HepG2 (cell line): ENCODE measurements around the gene HSF4. TPM values are rescaled to one million over a fixed set of nuclear protein-coding genes. Genes with fewer than 3 reads are reported as not detected.

ENCODE experiments used
- CEBPB ChIP-seq: IDR thresholded peaks from 2 replicates; pipeline ENCODE4 v1.6.1; 2011; ENCODE audit warnings: low read depth, low read length, improper control_type of control experiment, borderline replicate concordance
- HES4 ChIP-seq: sonication (generic); formaldehyde crosslinking; IDR thresholded peaks from 2 replicates; pipeline ENCODE4 v1.9.0; 2021; ENCODE audit warnings: mild to moderate bottlenecking, missing genetic modification reagents, borderline replicate concordance
- HNRNPH1 ChIP-seq: fragments of 200-400 bp; formaldehyde crosslinking; optimal IDR thresholded peaks from 2 replicates; pipeline ENCODE3; 2017; ENCODE audit warnings: mild to moderate bottlenecking, low read depth, low read length
- MEIS1 ChIP-seq: sonication (generic); formaldehyde crosslinking; IDR thresholded peaks from 2 replicates; pipeline ENCODE4 v1.9.0; 2021; ENCODE audit warnings: mild to moderate bottlenecking, missing genetic modification reagents, moderate library complexity, borderline replicate concordance
- NAIF1 ChIP-seq: sonication (generic); formaldehyde crosslinking; IDR thresholded peaks from 2 replicates; pipeline ENCODE4 v1.5.0; 2020; ENCODE audit warnings: mild to moderate bottlenecking, missing genetic modification reagents, borderline replicate concordance
- PAF1 ChIP-seq: IDR thresholded peaks from 2 replicates; pipeline ENCODE4 v1.6.1; 2016; ENCODE audit warnings: missing genetic modification reagents, missing compliant biosample characterization
- THAP7 ChIP-seq: sonication (generic); formaldehyde crosslinking; IDR thresholded peaks from 2 replicates; pipeline ENCODE4 v1.8.1; 2023; ENCODE audit warnings: mild to moderate bottlenecking, missing genetic modification reagents
- ZNF317 ChIP-seq: sonication (generic); formaldehyde crosslinking; IDR thresholded peaks from 2 replicates; pipeline ENCODE4 v1.5.0; 2020; ENCODE audit warnings: mild to moderate bottlenecking, missing genetic modification reagents
- ZNF318 ChIP-seq: sonication (generic); formaldehyde crosslinking; IDR thresholded peaks from 2 replicates; pipeline ENCODE4 v1.4.0; 2020; ENCODE audit warnings: mild to moderate bottlenecking, missing genetic modification reagents
- ZNF674 ChIP-seq: sonication (generic); formaldehyde crosslinking; IDR thresholded peaks from 2 replicates; pipeline ENCODE4 v1.5.0; 2020; ENCODE audit warnings: low read depth, mild to moderate bottlenecking, missing genetic modification reagents
- polyA plus RNA-seq, 8 experiments: library from polyadenylated mRNA; depleted of rRNA in 3 of 8; stranded (reverse) in 7 of 8; unstranded in 1 of 8; fragments of >200 nt; fragmentation: Illumina TruSeq in 4 of 8; extraction: Trizol in 4 of 8; gene quantifications; 2 replicates each; pipeline versions ENCODE4 v1.2.1 to v1.2.3, GENCODE V29; 2011 to 2016; ENCODE audit warnings: low read depth in 4 of 8, missing spikeins in 1 of 8, mixed read lengths in 1 of 8; ENCODE audit not compliant: insufficient read depth in 1 of 8
- total RNA-seq, 5 experiments: library from RNA; depleted of rRNA; stranded (reverse); fragments of >200 nt; fragmentation: Illumina TruSeq; extraction: Trizol; gene quantifications; 2 replicates each; pipeline ENCODE4 v1.2.3, GENCODE V29; 2016; ENCODE audit warnings: low read depth in 1 of 5
- TF ChIP-seq, protein P1 (sequence below): sonication (generic); formaldehyde crosslinking; IDR thresholded peaks from 2 replicates; pipeline ENCODE4 v1.8.1; 2023; ENCODE audit warnings: missing genetic modification reagents, inconsistent platforms, borderline replicate concordance

HSF4 gene
- total and polyA plus RNA-seq, 2 of the 13 experiments (the other 11 are each of a cell fraction or from before 2014, with no cell fraction given) = 3.5 to 16.9 TPM

DNA sequence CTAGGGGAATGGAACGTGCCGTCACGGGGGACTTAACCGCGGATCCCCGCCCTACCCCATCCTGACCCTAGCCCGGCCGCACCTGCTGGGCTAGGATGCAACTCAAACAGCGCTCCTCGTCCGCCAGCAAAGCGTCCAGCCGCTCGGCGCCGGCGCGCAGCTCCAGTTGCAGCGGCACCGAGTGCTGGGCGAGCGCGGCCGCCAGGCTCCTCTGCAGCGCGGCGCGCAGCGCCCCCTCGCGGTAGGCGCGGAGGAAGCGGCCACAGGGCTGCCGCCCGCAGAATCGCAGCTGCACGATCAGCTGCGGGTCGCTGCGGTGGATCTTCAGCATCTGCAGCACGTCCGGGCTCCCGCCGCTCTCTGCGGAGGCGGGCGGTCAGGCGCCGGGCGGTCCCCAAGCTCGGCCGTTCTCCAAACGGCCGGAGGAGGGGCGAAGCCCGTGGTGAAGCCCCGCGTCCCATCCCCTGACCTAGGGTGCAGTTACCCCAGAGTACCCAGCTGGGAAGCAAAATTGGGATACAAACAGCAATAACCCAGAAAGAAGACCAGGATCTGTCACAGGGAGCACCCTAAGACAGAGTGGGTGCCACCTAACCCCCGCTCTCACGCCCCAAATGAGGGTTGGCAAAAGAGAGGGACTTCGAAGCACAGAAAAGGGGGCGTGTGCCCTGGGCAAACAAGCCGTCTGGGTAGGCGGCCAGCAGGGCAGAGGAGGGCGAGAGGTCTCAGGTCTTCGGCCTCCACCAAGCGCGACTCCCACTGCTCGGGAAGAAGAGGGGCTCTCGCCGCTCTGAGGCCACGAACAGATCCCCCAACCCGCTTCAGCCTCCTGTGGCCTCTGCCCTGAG lies 9.0 kb upstream of the HSF4 start (continued):
- TF ChIP-seq ZNF318 (0 out of 2 replicates have a peak, but pooled peaks have one; percentile 60), HES4 (CRISPR knock-in tag) (no peak), THAP7 (CRISPR knock-in tag) (no peak), CEBPB (no peak), HNRNPH1 (no peak), ZNF674 (CRISPR knock-in tag) (no peak; the same call in 1 of the 2 replicates), ZNF317 (no peak), PAF1 (no peak), NAIF1 (CRISPR knock-in tag) (no peak), MEIS1 (peak; percentile 17)
- TF ChIP-seq, protein P1, sequence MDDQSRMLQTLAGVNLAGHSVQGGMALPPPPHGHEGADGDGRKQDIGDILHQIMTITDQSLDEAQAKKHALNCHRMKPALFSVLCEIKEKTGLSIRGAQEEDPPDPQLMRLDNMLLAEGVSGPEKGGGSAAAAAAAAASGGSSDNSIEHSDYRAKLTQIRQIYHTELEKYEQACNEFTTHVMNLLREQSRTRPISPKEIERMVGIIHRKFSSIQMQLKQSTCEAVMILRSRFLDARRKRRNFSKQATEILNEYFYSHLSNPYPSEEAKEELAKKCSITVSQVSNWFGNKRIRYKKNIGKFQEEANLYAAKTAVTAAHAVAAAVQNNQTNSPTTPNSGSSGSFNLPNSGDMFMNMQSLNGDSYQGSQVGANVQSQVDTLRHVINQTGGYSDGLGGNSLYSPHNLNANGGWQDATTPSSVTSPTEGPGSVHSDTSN = no peak
